Activated CD8-positive, alpha-beta memory T cell treated with anti-CD3 and anti-CD28 coated beads, Interleukin-2, amount 50 U/mL, for 1 hour (primary cell): ENCODE data around the gene FXYD6.

ENCODE experiments used
- DNase-seq: peaks from one replicate; pipeline ENCODE4 v3.0.0-alpha.2; 2020; ENCODE audit errors: extremely low read depth

The FXYD6 gene

DNA sequence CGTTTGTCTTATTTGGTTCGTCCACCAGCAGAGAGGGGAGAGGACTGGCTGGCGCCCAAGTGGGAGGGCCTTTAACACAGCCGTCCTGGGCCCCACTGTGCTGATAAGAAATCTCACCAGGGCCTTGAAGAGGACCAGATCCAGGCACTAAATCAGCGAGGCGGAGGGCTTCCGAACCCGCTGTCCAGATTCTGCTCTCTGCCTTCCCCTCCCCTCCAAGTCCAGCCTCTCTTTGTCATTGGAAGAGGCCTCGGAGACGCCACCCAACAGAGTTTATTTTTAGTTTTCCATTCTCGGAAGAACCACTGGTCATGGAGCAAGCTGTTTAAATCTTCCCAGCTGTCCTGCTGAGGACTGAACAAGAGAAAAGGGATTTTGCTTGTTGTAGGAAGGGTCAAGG lies 9.3 kb upstream of the FXYD6 start:
- DNase-seq, result no peak

DNA sequence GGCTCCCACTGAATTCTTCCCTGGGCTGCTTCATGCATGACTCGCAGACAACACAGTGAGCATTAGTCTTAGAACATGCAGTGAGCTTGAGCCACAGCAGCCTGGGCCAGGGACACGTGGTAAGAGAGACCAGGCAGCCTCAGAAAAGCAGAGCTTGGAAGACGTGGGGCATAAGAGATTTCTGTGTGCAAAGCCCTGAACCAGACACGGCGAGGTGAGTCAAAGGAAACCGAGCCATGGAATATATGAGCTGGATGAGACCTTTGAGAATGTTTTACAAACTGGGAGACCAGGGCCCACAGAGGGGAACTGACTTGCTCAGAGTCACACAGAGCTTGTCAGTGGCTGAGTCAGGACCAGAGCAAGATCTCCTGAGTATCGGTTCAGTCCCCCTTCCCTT lies 8.5 kb upstream of the FXYD6 start:
- no peak for DNase-seq

DNA sequence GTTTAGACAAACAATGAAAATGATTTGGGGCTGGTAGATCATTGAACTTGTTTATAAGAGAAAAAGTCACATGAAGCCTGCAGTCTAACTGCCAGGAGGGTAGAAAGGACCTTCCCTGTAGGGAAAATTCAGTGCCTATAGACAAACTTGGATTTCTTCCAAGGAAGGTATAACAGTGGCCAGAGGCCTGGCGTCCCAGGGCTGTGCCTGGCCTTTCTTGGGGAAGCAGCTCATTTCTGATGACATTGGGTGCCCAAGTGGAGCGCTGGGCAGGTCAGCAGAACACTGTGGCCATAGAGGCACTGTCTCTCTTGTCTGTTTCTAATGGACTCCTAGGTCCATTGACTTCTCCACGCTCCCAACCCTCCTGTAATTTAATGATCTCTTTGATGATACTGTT lies 6.6 kb upstream of the FXYD6 start:
- no peak for DNase-seq

DNA sequence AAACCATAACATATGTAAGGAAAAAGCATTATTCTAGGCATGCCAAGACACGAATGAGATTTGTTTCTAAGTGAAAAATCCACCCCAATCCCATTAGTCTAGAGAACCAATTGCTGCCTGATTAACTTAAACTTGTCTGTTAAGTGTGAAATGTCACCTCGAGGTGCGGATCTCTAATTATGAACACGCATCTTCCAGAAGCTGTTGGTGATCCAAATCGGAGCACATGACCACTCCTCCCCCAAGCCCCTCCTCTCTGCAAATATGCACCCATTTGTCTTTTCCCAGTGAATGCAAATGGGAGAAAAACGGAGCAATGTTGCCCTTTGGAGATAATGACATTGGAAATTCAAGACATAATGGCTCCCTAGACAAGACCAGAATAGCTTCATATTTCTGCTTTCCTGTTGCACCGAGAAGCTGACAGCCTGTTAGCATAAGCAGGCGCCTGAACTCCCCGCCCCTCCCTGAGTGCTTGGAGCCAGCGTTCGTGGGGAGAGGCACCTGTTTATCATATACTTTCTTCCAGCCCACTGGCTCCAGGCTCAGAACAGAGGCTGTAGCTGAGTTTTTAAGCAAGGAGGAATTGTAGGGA lies 6.0 kb upstream of the FXYD6 start:
- no peak for DNase-seq

DNA sequence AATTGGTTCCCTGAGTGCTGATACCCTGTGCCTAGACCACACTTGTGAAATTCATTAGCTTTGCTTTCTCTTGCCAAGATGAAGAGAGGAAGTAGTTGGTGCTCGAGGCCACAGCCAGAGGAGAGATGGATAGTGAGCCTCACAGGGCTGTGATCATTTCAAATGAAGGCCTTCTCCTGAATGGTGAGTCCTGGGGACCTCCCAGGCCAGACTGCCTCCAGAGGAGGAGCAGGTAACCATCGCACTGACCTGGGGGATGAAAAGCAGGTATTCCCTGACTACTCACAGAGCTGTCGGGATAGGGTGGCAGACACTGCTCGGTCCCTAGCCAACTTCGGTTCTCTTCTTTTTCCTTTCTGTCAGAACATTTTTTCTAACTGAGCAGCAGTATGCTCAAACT lies 4.8 kb upstream of the FXYD6 start:
- DNase-seq, result no peak

DNA sequence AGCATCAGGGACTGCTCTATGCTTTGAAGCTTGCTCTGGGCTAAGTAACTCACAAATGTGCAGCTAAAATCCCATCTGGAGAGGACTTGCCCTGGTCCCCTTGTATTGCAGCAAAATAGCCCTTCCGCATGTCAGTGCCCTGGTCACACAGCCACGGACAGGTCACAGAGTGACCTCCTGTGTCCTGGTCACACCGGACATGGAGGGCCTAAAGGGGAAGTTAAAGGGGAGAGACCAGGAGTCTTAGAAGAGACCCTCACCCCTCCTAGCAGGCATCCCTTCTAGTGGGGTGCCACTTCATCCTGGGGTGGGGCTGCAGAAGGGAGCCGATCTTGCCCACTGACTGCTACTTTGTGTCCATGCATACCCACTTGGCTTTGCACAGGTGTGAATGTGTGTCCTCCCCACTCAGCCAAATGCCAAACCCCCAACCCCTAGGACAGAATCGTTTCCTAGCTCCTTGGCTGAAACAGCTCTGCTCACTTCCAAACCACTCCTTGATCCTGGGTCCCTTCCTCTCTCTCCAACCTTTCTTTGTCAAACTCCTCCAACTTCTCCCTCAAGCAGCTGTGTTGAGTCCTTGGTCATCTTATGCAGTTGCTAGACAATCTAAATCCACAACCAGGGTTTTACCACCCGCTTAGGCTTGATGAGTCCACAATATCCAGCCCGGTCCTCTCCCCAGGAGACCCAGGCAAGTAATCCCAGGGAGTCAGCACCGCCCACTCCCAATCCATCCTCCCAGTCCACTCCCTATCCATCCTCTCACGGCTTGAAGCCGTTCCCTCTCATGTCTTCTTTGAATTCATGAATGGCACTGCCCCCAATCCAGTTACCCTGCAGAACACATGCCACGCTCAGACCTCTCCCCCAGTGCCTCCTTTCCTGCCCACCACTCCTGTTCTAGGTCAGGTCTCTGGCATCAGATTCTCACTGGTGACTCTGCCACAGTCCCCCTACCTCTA lies 3.3 kb upstream of the FXYD6 start:
- no peak for DNase-seq

DNA sequence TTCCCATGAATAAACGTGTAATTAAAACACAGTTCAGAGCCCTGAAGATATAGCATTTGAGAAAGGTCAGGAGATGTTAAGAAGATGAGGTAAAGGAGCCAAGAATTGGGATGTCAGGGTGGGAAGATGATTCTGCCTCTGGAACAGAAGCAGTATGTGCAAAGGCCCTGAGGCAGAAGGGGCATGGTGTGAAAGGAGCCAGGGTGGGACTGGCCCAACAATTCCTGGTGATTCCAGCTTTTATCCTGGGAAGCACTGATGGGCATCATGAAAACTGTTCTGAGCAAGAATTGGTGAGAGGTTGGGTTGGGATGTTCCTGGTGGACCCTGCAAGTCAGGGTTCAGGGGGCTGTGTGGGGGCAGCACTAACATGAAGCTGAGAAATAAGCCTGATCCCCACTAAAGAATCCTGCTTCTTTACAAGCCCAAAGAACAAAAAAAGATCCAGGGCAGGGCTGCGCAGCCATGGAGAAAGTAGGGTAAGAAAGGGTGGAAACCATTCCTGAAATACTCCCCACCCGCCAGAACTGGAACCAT lies 2.5 kb upstream of the FXYD6 start:
- DNase-seq, result no peak

DNA sequence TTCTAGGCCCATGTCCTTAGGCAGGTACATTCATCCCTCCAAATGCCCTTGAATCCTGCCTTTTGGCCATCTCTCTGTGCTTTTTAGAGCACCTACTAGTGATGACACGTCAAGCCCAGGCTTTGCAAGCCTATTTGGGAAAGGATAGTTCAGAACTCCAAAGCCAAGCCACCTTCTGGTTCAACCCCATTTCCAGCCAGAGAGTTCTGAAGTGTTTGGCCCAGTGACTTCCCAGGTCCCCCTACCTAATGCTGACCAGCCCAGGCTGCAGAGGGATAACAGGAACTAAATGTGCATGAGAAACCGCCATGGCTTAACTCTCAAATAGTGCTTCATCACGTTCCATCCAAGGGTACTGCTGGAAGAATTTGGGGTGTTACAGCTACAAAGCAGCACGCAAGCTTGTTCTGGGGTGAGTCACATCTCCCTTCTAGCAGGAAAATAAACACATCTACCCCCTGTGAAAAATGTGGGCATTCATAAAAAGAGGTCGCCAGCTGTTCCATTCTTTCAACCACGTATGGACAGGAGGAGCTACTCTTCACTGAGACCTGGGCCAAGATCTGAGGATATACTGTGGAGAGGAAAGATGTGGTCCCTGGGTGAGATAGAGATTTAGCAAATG lies 2.0 kb upstream of the FXYD6 start:
- no peak for DNase-seq

DNA sequence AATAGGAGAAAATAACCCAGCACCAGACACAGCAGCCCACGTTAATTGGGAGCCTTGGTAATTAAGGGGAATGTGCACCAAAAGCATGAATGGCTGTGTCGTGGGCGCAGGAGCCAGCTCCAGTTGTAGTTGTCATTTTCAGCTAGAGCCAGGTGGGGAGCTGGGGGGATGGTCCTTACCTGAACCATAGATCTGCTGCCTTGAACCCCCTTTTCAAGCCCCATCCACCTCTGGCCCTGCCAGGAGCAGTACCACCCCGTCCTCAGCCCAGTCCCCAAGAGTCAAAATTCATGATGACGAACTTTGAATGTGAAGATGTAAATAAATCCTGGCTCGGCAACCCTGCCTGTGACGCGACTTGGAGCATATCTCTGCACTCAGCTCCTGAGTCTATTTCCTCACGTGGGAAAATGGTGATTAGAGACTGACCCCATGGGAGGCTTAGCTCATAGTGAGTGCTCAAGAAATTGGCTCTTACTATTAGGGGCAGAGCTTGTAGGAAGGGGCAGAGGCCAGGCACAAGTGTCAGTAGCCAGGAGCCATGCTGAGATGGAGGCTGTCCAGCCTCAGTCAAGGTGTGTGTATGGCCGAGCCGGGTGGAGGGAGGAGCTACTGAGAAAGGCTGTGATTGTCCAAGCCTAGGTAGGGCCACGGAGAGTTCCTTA lies 794 bp upstream of the FXYD6 start:
- no peak for DNase-seq

DNA sequence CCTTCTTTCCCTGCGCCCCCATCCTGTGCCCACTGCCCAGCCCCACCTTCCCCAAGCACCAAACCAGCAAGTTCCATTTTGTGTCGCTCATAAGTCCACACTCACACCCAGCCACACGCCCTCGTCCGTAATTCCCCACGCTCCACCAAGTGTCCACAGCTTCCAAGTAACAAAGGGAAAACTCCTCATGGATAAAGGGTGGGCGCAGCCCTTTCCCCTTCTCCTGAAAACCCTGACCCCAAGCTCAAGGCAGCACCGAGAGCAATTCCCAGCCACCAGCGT lies 458 bp downstream of the FXYD6 start:
- no peak for DNase-seq

DNA sequence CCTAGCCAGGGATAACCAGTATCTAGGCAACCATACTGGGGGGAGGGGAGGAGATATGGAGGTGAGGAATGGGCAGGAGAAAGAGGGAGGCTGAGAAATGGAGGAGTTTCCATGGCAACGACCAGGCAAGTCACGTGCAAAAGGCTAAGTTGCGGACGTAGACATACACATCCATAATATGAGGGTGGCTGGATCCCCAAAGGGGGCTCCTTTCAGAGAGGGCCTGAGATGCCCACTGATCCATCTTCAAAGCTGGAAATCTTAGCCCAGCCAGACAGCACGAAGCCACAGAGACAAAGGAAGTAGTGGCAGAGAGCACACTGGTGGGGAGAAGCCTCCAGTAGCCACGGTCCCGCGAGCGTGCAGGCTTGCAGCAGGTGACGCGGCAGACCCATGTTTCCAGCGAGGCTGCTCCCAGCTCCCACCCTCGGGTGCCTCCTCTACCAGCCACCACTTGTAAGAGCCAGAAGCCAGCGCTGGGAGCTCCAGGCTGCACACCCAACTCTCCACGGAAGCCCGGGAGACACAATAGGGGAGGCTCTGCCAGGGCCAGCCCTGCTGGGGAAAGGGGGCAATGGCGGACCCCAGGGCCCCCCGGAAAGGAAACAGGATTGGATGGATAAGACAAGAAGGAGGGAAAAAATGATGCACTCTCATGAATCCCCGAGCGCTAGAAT lies 938 bp downstream of the FXYD6 start:
- no peak for DNase-seq

DNA sequence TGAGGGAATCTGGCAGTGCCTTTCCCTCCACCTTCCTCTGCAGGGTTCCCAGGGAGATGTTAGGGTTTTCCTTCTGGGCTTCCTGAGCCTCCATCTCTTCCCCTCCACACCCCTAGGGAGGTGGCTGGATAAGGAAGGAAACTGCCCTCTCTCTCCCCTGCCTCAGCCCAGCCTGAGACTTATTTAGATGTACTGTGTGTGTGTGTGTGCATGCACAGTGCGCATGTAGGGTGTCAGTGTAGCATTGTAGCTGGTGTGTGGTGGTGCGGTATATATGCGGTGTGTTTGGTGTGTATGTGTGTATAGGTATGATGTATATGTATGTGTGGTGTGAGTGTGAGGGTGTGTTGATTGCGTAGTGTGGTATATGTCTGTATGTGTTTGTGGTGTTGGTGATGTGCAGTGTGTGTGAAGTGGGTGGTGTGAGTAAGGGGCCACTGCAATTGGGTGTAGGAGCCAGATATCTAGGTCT lies 1.5 kb downstream of the FXYD6 start:
- DNase-seq, result no peak

DNA sequence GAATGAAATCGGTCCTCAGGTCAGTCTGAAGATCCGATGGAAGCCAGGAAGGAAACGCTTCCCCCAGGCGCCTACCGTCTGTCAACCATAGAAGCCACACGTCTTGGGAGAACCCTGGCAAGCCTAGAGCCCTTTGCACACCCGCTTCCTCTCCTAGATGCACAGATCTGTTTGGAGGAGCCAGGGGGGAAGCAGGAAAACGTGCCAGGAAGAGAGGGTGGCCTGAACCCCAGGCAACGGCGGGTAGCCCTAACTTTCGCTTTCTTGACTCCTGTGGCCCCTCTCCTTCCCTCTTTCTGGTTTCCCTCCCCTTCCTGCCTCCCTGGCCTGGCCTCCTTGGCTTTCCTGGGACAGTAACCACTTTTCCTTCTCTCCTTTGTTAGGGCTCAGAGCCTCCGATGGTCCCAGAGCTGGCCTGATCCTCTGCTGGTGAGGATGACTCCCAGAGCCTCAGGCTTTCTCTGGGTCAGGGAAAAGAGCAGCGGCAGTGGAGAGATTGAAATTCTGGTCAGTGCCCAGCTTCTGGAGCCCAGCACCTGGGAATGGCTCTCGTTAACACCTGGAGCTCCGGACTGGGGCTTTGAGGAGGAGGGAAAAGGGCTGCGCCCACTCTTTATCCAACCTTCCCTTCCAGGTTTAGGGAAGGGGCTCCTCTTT lies 2.1 kb downstream of the FXYD6 start:
- DNase-seq, result no peak

DNA sequence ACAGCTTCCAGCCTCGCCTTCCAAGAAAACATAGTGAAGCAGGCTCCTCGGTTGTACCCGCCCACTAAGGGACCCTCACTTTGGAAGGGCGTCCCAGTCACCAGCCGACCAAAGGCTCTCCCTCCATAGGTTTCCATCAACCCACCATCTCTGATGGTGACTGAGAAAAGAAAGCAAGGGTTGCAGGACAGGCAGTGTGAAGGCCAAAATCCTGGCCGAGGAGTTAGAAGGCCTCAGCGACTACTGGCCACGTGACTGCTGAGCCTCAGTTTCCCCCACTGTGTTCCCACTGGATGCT lies 2.7 kb downstream of the FXYD6 start:
- no peak for DNase-seq

DNA sequence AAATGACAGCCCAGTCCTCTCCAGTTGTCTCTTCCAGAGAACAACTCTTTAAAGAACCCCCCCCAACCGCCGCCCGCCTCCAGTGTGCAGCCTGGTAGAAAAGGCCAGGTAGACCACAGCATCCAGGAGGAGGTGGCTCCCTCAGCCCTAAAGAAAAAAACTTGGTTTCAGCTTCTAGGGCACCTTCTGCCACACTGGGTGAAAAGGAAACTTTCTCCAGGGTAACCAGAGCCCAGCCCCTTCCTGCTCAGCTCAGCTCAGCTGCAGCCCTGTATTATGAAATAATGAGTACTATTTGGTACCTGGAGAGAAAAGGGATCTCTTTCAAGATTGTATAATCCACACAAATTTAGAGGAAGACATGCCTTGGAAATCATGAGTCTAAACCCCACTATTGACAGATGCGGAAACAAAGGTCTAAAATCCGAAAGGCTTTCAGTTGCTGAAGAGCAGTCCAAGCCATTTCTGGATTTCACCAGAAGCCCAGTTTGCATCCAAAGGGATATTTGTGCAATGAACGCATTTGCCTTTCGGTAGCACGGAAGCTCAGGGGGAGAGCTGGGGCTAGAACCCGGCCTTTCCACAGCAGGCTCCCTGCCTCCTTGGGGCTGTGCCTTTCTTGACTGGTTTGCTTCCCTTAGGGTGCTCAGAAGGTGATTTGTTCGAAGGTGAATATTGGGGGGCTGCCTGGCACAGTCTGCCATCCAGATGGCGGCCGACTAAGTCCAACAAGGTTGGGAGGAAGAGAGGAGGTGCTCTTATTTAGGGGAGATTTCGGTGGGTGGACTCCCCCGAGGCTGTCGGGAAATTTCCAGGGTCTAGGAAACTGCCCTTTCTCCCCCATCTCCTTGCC lies 3.3 kb downstream of the FXYD6 start:
- DNase-seq, result no peak

DNA sequence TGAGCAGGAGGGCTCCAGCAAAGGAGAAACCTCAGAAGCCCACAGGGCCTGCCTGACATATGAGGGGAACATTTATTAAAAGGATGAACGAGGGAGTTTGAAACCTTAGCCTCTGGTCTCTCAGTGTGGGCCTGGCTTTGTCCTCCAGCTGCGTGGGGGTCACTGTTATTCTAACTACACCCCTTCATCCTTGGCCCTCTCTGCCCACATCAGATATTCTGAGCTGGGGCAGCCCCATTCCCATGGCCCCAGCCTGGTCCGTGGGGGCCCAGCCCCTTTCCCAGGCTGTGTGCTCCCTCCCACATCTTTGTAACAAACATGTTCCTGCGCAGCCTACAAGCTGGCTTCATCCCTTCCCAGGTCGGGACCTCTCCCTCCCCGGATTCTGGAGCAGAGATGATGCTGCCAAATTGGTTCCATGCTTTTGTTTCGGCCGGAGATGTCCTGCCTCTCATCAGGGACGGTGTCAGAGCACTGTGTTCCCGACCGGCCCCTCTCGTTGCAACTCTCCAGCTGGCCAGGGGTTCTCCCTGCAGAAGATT lies 4.0 kb downstream of the FXYD6 start:
- DNase-seq, result no peak

DNA sequence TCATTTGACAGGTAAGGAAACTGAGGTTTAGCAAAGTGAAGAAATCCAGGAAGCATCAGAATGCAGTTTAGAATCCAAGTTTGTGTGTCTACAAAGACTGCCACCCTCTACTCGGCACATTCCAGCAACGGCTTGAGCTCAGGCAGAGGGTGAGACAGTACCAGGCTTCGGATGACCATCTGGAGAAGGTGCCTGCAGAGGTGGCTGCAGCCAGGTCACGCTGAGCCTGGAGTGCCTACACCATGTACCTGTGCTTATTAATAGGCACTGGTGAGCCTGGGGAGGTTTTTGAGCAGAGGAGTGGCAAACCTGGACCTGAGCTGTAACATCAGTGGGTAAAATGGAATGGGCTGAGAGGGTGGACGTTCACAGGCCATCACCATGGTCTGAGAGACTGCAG lies 4.7 kb downstream of the FXYD6 start:
- no peak for DNase-seq

DNA sequence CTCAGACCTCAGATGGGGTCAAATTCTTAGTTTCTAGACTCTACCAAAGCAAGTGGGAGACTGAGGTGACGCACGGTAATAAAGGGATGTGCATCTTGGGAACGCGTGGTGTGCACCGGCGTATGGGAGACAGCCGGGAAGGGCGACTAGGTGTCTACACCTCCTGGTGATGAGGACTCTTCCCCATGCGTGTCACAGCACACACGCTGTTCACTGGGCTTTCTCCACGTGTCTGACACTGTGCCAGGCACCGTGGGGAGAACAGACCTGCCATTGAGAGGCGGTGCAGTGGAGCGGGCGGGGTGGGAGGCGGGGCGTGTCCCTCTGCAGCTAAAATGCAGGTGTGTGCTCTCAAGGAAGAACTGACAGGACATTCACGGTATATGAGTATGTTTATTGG lies 5.3 kb downstream of the FXYD6 start:
- no peak for DNase-seq

DNA sequence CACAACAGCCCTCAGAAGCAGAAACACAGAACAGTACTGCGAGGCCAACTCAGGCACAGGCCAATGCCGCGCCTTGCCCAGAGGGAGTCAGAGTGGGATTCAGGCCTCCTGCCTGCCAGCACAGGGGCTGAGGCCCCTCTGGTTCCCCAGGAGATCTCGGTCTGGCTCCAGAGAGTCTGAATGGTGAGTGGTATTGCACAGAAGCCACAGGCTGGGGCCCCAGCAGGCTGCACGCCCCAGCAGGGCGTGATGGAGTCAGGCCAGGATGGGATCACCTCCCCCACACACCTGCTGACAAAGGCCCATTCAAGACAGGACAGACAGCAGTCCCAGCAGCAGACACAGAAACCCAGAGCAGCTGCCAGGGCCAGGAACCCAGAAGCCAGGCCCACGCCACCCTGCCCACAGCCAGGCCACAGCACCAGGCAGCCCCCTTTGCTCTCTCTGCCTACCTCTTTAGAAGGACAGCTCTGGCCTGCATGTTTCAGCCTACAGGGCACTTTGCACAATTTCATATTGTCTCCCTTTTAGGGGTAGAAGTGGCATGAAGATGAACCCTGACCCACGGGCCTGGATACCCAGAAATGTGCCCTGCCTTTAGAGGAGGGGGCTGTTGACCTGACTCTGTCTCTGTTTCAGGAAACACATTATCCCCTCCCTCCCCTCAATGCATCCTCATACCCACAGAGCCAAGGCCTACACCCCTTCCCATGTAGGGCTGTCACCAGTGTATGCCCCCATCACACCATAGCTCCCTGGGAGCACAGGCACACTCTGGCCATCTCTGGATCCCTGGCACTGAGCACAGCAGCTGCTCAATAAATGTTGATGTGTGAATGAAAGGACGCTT lies 6.1 kb downstream of the FXYD6 start:
- DNase-seq, result no peak
